ENCODE data around the gene MCHR1.

DNA sequence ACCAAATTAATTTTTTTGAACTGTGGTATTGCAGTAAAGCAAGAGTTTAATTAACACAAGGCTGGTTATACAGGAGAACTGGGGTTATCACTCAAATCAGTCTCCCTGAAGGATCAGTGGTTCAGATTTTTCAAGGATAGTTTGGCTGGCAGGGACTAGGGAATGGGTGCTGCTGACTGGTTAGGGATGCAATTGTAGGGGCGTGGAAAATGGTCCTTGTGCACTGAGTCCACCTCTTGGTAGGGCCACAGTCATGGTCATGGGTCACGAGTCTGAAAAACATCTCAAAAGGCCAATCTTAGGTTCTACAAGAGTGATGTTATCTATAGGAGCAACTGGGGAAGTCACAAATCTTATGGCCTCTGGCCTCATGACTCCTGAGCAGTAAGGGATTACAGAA is 27.9 kb downstream of the MCHR1 start:
- TF ChIP-seq CTCF (IDR thresholded peaks at IDR 0.05; ENCODE audit: low read depth, low read length) (no peak), EZH2phosphoT487 (IDR thresholded peaks at IDR 0.05; ENCODE audit: low read depth) (no peak)

Measured in OCI-LY3 (cell line).